GM21528 (cell line): ENCODE results near the gene PBRM1.

Experiments
- ATAC-seq: cut with Tn5 transposase; IDR thresholded peaks from one replicate; pipeline ENCODE4 v1.9.1; 2021; ENCODE audit warnings: mild to moderate bottlenecking, moderate library complexity; ENCODE audit not compliant: unreplicated experiment, low FRiP score

PBRM1 gene

GRCh38 chr3:52671676-52672075 lies 14.0 kb downstream of the PBRM1 start:
- no peak for ATAC-seq

DNA sequence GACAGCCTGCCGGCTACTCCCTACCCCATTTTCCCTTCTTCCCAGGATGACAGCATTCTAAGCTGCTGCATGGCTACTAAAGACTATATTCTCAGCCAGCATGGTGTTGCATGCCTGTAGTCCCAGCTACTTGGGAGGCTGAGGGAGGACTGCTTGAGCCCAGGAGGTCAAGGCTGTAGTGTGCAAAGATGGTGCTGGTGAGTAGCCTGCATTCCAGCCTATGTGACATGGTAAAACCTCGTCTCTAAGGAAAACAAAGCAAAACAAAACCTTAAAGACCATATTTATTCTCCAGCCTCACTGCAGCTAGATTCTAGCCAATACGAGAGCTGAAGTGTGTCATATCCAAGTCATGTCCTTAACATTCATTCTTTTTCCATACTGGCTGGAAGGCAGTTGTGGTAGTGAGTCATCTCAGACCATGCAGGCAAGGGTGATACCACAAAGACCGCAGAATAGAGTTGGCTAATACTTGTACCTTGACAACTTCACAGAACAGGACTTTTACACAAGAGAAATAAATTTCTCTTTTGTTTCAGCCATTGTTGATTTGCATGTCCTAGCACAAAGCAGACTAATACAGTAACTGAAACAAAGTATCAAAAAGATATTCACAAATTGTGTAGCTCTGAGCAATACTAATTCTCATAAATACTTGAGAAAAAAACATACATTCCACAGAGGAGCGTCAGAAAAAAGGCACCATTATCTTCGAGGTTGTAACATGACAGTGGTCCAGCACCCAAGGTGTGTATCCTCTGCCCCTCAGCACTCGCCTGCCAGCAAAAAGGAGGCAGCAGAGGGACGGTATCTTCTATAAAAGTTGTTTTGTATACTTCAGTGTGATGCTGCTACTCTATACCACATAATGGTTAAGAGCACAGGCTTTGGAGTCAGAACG lies 14.8 kb downstream of the PBRM1 start:
- ATAC-seq = peak; percentile 68

DNA sequence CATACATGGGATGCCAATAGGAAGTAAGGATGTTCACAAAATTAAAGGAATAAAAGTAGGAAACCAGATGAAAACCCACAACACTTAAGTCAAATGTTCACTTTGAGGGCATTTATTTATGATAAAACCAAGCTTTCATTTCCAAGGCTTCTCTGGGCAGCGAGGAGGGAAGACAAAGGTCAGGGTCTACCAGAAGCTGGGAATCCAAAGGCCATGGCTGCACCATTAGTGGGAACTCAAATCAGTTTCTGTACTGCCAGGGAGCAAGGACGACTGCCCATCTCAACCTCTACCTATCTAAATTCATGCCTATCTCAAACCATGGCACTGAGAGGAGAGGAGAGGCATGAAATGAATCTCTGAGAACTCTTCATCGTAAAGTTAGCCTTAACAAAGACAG lies 22.6 kb downstream of the PBRM1 start:
- no peak for ATAC-seq

- ATAC-seq = no peak
Measured at GRCh38 chr3:52660046-52660445, 25.7 kb downstream of the PBRM1 start.

DNA sequence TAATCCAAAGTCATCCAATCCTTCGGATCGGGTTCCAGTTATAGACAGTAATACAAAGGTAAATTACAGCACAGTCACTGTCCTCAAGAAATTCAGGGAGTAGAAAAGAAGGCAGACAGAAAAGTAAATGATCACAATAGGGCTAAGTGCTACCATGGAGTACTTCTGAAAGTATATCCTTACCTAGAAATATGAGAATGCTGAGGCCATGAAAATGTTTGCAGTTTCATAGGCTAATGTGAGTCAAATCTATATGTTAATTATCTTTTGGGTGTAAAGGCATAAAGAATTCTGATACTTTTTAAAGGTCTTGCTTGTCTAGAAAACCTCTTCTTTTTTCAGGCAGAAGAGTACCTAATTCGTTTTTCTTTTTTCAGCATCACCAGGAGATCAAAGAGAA lies 29.8 kb downstream of the PBRM1 start:
- no peak for ATAC-seq

DNA sequence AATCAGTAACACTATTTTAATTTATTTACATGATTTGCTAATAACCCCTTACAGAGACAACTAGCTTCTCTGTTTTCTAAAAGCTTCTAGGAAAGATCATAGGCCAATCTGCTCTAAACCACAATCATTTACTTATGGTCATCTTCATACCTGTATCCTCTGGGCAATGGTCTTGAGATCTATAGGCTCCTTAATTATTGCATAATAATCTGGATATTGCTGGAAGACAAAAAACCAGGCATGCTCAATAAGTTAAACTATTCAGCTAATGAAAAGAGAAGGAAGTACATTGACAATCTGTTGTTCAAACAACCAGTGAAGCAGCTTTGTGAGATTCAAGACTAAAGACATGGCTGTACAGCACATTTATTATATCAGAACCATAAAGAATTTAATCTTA lies 34.1 kb downstream of the PBRM1 start:
- no peak for ATAC-seq

- no peak for ATAC-seq
Measured at GRCh38 chr3:52650439-52650838, 35.3 kb downstream of the PBRM1 start.

DNA sequence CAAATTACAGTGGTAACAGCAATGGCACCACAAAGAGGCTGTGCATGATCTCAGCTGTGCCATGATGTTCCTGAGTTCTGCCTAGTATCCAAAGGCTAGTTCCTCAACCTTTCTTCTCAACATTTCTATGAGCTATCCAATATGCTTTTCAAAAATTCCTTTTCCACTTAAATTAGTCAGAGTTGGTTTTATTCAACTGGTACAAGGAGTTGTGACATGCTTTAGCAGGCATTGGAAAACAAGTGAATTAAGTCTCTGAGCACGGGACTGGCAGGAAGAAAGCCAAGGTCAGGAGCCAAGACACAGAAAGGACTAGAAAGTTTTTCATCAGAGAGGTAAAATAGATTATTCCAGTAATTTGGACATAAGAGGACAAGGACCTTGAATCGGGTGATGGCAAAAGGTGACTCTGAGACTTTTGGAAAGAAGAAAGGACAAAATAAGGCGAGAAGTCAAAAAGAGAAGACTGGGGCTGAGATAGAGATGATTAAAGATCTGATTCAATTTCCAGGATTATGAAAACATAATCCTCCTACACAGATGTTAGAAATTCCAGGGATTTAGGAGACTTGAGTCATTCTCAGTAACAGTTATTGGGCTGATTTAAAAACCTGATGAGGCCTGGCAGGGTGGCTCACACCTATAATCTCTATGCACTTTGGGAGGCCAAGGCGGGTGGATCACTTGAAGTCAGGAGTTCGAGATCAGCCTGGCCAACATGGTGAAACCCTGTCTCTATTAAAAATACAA lies 36.1 kb downstream of the PBRM1 start:
- ATAC-seq = no peak

GRCh38 chr3:52645549-52645948 lies 40.2 kb downstream of the PBRM1 start:
- no peak for ATAC-seq

DNA sequence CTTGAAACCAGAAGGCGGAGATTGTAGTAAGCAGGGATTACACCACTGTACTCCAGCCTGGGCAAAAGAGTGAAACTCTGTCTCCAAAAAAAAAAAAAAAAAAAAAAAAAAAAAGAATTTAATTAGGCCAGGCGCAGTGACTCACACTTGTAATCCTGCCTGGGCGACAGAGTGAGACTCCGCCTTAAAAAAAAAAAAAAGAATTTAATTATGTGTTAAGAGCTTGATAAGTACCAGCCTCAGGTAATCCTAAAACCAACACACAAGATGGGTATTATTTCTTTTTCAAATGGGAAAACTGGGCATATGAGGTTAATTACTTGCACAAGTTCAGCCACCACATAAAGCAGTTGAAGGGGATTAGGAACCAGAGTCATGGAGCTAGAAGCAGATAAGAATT lies 49.0 kb downstream of the PBRM1 start:
- no peak for ATAC-seq

DNA sequence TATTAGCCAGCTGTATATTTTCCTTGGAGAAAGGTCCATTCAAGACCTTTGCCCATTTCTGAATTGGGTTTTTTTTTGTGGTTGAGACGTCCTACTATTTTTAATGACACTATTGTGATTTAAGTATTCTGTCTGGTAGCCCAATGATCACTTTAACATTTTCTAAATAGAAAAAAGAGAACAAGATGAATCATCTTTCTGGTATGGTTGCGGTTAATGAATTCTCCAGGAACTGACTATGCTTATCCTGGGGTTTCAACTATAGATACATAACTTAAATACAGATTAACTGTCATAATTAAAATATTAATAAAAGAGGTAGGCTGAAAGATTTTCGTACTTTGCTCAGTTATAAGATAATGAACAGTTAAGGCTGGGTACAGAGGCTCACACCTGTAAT lies 51.9 kb downstream of the PBRM1 start:
- no peak for ATAC-seq

DNA sequence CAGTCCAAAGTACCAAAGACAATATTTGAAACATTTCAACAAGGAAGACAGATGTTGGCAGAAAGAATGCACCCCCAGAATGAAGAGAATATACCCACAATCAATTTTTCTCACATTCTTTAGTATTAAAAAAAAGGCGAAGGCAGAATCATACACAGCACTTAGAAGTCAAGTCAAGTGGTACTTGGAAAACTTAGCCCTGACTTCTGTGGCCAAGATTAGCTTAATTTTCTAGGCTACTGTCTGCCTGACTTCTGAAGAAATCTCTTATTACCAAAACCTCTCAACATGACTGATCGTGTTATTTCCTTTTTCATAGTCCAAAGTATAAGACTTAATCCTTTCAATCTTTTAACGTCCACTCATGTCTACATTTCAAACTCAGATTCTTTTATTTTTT lies 60.7 kb downstream of the PBRM1 start:
- ATAC-seq = no peak

DNA sequence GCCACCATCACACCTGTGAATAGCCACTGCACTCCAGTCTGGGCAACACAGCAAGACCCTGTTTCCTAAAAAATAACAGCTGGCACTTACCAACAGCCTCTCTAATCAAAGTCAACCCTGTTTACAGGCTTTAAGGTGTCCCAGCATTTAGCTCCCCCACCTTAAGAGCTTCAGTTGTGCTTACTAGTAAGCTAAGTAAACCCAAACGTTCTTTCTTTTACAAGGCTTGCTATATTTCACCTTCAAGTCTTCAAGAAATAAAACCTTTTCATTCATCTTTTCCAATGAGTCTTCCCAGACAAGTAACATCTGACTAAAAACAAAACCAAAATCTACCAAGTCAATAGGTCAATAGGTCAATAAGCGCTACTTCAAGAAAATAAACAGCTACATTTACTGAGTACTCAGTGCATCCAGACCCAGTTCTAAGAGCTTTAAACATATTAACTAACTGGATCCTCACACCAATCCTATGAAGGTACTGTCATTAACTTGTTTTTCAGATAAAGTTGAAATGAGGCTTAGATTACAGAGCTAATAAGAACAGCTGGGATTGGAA lies 62.4 kb downstream of the PBRM1 start:
- ATAC-seq = no peak

DNA sequence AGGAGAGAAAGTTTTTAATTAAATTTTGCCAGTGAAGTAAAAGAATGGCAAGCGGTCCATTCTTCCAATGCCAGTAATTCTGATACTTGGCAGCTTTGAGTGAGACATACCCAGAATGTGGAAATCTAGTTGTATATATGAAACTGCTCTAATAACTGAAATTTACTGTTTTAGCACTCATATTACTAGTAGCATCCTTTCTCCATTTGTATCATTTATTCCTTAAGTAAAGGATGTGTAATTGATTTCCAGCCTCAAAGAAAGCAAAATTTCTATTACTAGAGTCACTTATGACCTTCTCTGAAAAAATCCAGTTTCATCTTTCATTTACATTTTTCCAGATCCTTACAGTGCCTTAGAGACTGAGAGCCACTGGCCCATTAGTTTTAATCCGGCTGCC lies 65.1 kb downstream of the PBRM1 start:
- ATAC-seq = no peak

GRCh38 chr3:52615166-52615565 lies 70.5 kb downstream of the PBRM1 start:
- no peak for ATAC-seq

DNA sequence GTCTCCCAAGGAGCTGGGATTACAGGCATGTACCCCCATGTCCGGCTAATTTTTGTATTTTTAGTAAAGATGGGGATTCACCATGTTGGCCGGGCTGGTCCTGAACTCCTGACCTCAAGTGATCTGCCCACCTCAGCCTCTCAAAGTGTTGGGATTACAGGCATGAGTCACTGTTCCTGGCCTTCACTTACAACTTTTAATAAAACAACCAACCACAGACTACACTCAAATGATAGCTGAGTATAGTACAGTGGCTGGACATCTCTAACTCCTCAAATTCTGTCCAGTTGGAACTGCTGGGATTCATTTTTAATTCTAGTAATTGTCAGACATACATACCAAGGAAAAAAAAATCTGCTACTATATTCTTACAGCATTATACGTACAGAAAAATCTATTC lies 71.0 kb downstream of the PBRM1 start:
- no peak for ATAC-seq

GRCh38 chr3:52609316-52609815 lies 76.3 kb downstream of the PBRM1 start:
- no peak for ATAC-seq

DNA sequence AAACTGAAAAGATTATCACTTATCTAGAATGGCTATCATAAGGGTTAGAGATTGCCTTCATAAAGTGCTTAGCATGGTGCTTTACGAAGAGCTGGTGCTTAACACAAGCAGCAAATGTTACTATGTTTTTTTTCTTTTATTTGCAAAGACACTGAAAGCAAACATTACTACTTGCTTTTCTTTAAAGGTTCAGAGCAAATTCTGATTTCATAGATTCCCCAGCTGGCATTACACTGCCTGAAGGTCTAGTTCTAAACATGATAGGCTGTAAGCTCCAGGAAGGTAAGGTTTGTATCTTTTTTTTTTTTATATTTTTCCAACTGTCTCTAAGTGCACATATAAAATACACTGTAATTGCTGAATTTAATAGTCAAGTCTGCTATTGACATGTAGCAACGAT lies 77.4 kb downstream of the PBRM1 start:
- no peak for ATAC-seq

- no peak for ATAC-seq
Measured at GRCh38 chr3:52606373-52607085, 79.2 kb downstream of the PBRM1 start.

DNA sequence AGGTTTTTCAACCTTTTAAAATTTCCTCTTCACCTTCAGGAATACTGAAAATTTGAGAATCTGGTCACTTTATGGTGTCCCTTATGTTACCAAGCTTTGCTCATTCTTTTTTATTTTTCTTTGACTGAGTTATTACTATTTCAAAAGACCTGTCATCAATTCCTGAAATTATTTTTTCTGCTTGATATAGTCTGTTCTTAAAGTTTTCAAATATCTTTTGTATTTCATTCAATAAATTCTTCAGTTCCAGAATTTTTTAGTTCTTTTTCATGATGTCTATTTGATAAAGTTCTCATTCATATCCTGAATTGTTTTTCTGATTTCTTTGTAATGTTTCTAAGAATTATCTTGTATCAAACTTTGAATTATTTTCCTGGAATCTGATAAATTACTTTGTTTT lies 85.5 kb downstream of the PBRM1 start:
- ATAC-seq = no peak
